ENCODE results near the gene RFX3.

DNA sequence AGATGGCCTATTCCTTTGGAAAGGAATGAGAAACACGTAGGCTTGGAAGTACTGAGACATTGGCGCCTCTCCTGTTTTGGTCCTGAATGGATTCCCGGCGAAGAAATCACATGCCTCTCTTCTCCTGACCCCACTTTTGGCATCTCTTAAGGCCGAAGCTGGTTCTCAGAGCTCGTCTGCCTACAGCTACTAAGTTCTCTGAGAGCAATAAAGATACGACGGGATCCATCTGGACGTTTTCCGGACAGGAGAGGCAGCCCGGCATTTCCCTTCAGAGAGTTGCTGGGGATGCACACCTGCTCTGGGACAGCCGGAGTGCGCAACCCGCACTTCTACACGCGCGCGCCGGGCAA lies 345.1 kb downstream of the RFX3 start:
- TF ChIP-seq POLR2A (IDR thresholded peaks at IDR 0.05) = no peak
- TF ChIP-seq, protein P1, sequence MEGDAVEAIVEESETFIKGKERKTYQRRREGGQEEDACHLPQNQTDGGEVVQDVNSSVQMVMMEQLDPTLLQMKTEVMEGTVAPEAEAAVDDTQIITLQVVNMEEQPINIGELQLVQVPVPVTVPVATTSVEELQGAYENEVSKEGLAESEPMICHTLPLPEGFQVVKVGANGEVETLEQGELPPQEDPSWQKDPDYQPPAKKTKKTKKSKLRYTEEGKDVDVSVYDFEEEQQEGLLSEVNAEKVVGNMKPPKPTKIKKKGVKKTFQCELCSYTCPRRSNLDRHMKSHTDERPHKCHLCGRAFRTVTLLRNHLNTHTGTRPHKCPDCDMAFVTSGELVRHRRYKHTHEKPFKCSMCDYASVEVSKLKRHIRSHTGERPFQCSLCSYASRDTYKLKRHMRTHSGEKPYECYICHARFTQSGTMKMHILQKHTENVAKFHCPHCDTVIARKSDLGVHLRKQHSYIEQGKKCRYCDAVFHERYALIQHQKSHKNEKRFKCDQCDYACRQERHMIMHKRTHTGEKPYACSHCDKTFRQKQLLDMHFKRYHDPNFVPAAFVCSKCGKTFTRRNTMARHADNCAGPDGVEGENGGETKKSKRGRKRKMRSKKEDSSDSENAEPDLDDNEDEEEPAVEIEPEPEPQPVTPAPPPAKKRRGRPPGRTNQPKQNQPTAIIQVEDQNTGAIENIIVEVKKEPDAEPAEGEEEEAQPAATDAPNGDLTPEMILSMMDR (IDR thresholded peaks at IDR 0.05) = no peak

Data from body of pancreas (tissue), 4 donors.